ENCODE results near the gene FAM81A.

Gene FAM81A

DNA sequence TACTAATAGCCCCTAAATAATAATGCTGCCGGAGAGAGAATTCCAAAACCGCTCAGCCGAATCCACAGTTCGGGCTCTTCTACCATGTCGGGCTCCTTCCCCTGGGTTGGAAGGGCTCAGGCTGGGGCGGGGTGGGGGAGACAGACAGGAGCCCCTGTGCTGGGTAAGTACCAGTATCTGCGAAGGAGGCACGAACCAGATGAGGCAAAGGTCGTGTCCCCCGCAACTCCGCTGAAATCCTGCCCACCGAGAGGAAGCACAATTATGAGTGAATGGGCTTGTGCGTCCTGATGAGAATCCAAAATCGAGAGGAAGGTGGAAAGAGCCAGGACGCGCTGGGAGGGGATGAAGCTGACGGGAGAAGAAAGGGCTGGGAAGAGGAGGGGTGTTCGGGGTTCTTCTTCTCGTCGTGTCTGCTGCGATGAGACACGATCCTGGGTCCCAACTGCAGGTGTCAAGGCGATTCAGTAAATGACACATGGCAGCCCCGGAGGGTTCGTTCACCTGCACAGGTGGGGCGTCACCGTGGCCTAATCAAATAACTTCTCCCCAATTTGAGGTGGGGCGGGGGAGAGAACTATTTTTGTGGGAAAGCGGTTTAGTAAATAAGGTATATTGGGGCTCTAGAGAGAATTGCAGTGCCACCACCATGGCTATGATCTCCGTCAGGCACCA lies 707 bp upstream of the FAM81A start:
- peaks cover 11% of the 10 kb centered on the region for H3K4me1 ChIP-seq (ENCODE audit: insufficient read depth, low read length)
- peaks cover 18% of the 10 kb centered on the region for H3K27me3 ChIP-seq (ENCODE audit: insufficient read depth, low read length)
- peak overlapping the region; percentile 60 for H3K4me3 ChIP-seq (ENCODE audit: low read length)
- peak overlapping the region; percentile 60 for H2AFZ ChIP-seq (ENCODE audit: low read depth, low read length)
- no peaks in the 10 kb centered on the region for H3K36me3 ChIP-seq (ENCODE audit: insufficient read depth, low read length)
- H3K9me3 ChIP-seq (ENCODE audit: low read length), result no peaks in the 10 kb centered on the region

DNA sequence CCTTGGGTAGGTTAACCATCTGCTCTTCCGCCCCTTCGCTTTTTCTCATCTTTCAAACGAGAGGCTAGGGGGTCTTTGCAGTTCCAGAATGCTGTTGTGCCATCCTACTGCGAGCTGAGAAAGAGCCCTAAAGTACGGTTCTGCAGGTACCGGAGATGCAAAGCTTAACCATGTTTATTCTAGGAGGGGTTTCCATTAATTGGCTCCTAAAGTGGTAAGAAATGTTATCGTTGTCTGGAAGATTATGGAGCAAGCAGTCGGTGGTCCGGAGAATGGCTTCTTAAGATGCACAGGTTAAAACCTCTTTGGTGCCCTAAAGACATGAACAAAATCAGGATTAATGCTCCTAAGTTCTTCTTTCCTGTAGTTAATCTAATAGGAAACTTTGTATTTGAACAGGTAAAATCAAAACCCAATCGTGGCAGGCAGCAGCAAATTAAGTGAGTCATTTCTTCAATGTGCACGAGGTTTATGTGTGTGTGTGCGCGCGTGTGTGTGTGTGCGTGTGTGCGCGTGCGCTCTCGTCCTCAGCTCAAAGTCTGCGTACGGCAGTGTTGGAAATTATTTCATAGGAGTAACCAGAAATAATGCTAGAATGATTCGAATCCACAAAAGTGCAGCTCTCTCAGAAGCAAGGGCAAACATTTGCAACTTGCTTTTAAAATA lies 772 bp downstream of the FAM81A start:
- peak overlapping the region; percentile 96 for H2AFZ ChIP-seq (ENCODE audit: low read depth, low read length)
- H3K4me1 ChIP-seq (ENCODE audit: insufficient read depth, low read length), result peaks cover 11% of the 10 kb centered on the region
- H3K4me3 ChIP-seq (ENCODE audit: low read length), result peak overlapping the region; percentile 60
- peaks cover 18% of the 10 kb centered on the region for H3K27me3 ChIP-seq (ENCODE audit: insufficient read depth, low read length)
- no peaks in the 10 kb centered on the region for H3K9me3 ChIP-seq (ENCODE audit: low read length)
- no peaks in the 10 kb centered on the region for H3K36me3 ChIP-seq (ENCODE audit: insufficient read depth, low read length)

DNA sequence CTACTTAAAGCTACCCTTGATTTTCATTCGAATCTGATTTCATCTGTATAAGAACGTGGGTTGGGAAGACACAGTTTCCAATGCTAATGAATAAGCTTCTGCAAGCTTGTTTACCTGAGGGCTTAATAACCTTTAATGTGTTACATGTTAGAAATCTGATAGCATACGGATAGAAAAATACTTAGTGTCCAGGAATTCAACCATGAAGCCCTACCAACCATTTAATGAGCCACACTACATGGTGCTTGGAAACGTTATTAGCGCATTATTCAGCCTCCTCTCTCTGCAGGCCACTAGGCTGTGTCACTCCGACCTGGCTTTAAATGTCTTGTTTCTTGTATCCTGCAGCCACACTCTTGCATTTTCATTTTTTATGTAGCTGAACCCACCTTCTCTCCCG lies 1.6 kb downstream of the FAM81A start:
- H3K4me1 ChIP-seq (ENCODE audit: insufficient read depth, low read length), result peaks cover 11% of the 10 kb centered on the region
- peaks cover 13% of the 10 kb centered on the region for H3K27me3 ChIP-seq (ENCODE audit: insufficient read depth, low read length)
- H3K36me3 ChIP-seq (ENCODE audit: insufficient read depth, low read length), result no peaks in the 10 kb centered on the region
- H3K9me3 ChIP-seq (ENCODE audit: low read length), result no peaks in the 10 kb centered on the region
- no peak overlapping the region for H3K4me3 ChIP-seq (ENCODE audit: low read length)
- no peak overlapping the region for H2AFZ ChIP-seq (ENCODE audit: low read depth, low read length)

DNA sequence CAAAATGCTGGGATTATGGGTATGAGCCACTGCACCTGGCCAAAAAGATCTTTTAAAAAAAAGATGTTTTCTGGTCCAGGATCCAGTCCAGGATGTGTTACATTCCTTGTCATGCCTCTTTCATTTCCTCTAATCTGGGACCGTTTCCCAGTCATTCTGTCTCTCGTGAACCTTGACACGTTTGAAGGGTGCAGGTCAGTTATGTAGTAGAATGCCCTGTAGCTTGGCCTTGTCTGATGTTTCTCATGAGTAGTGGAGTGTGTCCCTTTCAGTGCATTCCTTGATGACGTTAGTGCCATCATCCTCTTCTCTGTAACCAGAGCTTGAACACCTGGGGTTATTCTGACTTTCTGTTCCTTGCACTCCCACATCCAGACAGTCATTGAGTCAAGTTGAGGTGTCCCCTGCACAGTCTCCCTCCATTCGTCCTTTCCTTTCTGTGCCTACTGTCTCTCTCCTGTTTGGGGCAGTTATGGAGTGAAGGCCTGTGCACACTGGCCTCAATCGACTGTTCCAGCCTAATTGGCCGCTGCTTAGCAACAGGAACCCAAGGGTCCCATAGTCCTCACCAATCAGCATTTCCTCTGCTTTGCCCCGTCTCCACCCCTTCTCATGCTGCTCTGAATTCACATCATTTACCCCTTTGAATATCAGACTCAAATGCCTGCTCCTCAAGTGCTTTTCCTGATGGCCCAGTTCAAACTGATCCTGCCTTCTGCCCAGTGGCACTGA lies 5.5 kb downstream of the FAM81A start:
- no peaks in the 10 kb centered on the region for H3K9me3 ChIP-seq (ENCODE audit: low read length)
- no peak overlapping the region for H3K4me3 ChIP-seq (ENCODE audit: low read length)
- no peaks in the 10 kb centered on the region for H3K27me3 ChIP-seq (ENCODE audit: insufficient read depth, low read length)
- peaks cover 10% of the 10 kb centered on the region for H3K4me1 ChIP-seq (ENCODE audit: insufficient read depth, low read length)
- H3K36me3 ChIP-seq (ENCODE audit: insufficient read depth, low read length), result no peaks in the 10 kb centered on the region
- no peak overlapping the region for H2AFZ ChIP-seq (ENCODE audit: low read depth, low read length)

DNA sequence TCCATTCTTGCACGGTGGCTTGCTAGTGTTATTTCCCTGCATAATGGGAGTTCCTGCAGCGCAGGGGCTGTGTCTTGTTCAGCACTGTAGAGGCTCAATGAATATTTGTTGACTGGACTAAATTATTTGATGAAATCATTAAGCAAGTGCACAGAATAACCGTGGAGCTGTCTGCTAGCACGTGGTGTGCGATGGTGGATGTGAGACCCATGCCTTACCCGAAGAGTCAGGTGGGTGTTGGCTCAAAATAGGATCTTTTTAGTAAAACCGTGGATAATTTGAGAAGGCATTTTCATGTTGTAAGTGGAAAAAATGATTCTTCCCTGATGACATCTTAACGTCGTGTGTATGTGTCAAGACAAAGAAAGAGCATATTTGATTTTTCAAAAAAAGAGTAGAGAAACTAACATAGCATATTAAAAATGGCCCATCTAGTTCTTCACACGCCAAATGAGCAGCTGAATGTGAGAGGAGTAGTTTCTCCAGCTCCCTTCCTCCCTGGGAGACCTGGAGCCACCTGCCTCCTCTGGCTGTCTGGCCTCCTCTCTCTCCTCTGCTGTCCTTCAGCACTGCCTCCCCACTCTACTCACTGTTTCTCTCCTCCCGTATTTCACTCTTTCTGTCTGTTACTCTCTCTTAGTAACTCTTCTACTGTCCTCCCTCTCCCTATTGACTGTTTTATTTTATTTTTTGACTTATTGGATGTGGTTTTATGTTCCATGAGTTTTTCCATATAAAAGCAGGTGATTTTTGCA lies 6.3 kb downstream of the FAM81A start:
- no peak overlapping the region for H3K4me3 ChIP-seq (ENCODE audit: low read length)
- no peaks in the 10 kb centered on the region for H3K9me3 ChIP-seq (ENCODE audit: low read length)
- H3K27me3 ChIP-seq (ENCODE audit: insufficient read depth, low read length), result no peaks in the 10 kb centered on the region
- peaks cover 9% of the 10 kb centered on the region for H3K4me1 ChIP-seq (ENCODE audit: insufficient read depth, low read length)
- H2AFZ ChIP-seq (ENCODE audit: low read depth, low read length), result no peak overlapping the region
- H3K36me3 ChIP-seq (ENCODE audit: insufficient read depth, low read length), result no peaks in the 10 kb centered on the region

DNA sequence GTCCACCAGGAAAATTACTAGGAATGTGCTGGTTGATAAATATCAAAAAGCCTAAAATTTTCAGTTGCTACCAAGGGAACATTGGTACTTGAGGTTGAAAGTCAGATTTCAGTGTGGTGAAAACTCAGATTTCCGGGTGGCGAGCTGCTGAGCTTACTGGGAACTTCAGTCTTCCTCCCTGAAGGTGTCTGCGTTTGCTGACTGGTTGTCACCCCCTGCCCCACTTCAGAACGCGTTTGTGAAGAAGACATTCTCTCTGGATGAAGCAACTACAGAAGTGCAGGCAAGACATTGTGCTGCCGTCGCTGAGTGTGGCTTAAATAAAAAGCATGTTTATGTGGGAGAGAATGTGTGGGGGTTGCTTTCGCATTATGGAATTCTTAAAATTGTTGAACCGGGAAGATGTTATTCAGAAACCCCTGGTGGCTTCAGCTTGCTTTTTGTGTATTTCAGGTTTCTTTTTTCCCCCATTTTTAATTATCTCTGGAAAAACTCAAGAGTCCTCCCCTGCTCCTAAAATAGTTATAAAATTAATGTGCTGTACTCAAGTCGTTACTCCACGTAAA lies 7.1 kb downstream of the FAM81A start:
- H2AFZ ChIP-seq (ENCODE audit: low read depth, low read length), result no peak overlapping the region
- H3K36me3 ChIP-seq (ENCODE audit: insufficient read depth, low read length), result no peaks in the 10 kb centered on the region
- peaks cover 9% of the 10 kb centered on the region for H3K4me1 ChIP-seq (ENCODE audit: insufficient read depth, low read length)
- no peaks in the 10 kb centered on the region for H3K9me3 ChIP-seq (ENCODE audit: low read length)
- no peaks in the 10 kb centered on the region for H3K27me3 ChIP-seq (ENCODE audit: insufficient read depth, low read length)
- H3K4me3 ChIP-seq (ENCODE audit: low read length), result no peak overlapping the region

DNA sequence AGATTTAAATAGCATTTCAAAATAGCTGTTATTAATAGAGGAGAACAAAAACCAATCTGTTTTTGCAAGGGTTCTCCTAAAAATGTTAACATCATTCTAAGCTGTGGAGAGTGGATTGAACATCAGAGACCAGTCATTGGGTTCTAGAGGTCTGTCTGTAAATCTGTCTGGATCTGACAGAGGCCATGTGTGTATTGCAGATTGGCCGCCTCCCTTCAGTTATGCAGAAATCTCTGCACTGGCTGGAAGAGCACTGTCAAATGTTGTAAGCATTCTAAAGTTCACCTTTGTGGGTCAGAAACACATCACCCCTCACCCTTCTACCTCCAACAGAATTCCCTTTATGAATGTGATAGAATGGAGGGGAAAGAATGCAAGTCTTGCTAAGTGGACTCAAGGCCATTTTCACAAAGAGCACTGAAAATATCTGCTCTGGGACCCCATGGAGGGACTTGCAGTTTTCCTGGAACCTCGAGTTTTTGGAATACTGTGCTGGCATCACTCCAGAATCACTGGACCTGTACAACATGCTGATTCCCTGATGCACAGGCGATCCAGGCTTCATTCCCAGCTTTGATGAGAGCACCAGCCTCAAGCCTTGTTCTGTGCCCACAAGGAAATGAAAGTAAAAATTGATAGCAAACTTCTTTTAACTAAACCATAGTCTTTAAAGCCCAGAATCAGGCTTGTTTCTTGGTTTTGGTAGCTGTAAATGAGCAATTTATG lies 8.4 kb downstream of the FAM81A start:
- Histone ChIP-seq H3K4me1 (ENCODE audit: insufficient read depth, low read length) (peaks cover 9% of the 10 kb centered on the region), H3K4me3 (ENCODE audit: low read length) (no peak overlapping the region), H3K27me3 (ENCODE audit: insufficient read depth, low read length) (no peaks in the 10 kb centered on the region), H3K9me3 (ENCODE audit: low read length) (no peaks in the 10 kb centered on the region), H3K36me3 (ENCODE audit: insufficient read depth, low read length) (no peaks in the 10 kb centered on the region), H2AFZ (ENCODE audit: low read depth, low read length) (no peak overlapping the region)

DNA sequence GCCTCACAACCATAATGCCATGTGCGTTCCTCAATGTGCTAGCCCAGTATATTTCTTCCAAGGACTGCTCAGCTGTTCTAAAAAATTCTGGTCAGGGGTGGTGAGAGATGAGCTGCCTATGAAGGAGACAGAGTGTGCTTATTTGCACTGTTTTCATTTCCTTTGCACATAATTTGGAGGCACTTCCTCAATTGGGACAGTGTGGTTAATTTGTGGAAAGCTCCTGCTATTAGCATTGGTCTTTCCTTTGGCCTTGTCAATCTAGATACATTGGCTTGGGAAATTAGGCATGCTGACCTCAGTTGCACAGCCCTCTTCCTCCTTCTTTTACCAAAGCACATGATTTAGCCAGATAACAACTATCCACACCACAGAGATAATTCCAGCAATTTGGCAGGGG lies 9.4 kb downstream of the FAM81A start:
- no peaks in the 10 kb centered on the region for H3K27me3 ChIP-seq (ENCODE audit: insufficient read depth, low read length)
- H3K4me3 ChIP-seq (ENCODE audit: low read length), result no peak overlapping the region
- H2AFZ ChIP-seq (ENCODE audit: low read depth, low read length), result no peak overlapping the region
- H3K36me3 ChIP-seq (ENCODE audit: insufficient read depth, low read length), result no peaks in the 10 kb centered on the region
- no peaks in the 10 kb centered on the region for H3K9me3 ChIP-seq (ENCODE audit: low read length)
- peaks cover 9% of the 10 kb centered on the region for H3K4me1 ChIP-seq (ENCODE audit: insufficient read depth, low read length)

DNA sequence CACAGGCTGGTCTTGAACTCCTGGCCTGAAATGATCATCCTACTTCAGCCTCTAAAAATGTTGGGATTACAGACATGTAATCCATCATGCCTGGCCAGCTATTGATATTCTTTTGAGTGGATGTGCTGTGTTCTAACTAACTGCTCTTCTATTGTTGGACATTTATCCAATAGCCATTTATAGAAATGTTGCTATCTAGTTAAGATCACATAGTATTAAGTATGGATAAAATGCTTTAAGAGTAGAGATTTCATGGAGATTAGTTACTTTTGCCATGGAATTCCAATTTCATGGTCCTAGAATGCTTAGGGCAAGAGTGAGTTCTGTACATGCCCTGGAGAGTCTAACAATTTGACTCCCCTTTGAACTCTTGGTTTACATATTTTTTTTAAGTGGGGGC lies 10.9 kb downstream of the FAM81A start:
- peaks cover 9% of the 10 kb centered on the region for H3K4me1 ChIP-seq (ENCODE audit: insufficient read depth, low read length)
- H2AFZ ChIP-seq (ENCODE audit: low read depth, low read length), result no peak overlapping the region
- H3K27me3 ChIP-seq (ENCODE audit: insufficient read depth, low read length), result no peaks in the 10 kb centered on the region
- H3K4me3 ChIP-seq (ENCODE audit: low read length), result no peak overlapping the region
- no peaks in the 10 kb centered on the region for H3K9me3 ChIP-seq (ENCODE audit: low read length)
- no peaks in the 10 kb centered on the region for H3K36me3 ChIP-seq (ENCODE audit: insufficient read depth, low read length)

DNA sequence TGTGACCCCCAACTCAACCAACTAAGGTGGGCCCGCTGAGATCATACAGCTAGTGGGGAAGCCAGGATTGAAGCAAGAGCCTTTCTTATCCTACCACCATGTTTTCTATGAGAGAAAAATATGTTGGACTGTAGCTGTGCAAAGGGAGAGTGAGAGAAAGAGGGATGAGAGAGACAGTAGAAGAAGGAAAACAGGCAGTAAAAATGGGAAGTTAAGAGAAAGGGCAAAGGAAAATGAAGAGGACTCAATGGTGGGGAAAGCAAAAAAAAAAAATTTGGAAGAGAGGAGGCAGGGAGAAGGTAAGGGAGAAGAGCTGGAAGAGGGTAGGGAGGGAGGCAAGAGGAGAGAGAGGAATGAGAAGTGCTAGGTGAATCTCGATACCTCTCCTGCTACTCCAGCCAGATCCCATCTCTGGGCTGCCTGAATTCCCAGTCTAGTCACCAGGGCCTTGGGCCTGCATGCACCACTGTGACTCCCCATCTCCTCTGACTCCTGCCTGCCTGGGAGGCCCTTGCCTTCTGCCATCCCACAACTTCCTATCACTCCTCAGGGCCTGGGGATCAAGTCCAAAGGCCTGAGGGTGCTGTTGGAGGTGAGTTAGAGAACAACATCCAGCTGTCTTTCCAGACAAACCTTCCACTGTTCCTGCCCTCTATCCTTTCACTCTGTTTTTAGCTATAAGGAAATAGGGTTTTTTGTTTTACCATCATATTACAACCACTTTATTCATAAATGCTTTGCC lies 15.7 kb downstream of the FAM81A start:
- Histone ChIP-seq H3K9me3 (ENCODE audit: low read length) (no peaks in the 10 kb centered on the region), H3K4me3 (ENCODE audit: low read length) (no peak overlapping the region), H3K4me1 (ENCODE audit: insufficient read depth, low read length) (no peaks in the 10 kb centered on the region), H3K36me3 (ENCODE audit: insufficient read depth, low read length) (no peaks in the 10 kb centered on the region), H3K27me3 (ENCODE audit: insufficient read depth, low read length) (no peaks in the 10 kb centered on the region), H2AFZ (ENCODE audit: low read depth, low read length) (no peak overlapping the region)

DNA sequence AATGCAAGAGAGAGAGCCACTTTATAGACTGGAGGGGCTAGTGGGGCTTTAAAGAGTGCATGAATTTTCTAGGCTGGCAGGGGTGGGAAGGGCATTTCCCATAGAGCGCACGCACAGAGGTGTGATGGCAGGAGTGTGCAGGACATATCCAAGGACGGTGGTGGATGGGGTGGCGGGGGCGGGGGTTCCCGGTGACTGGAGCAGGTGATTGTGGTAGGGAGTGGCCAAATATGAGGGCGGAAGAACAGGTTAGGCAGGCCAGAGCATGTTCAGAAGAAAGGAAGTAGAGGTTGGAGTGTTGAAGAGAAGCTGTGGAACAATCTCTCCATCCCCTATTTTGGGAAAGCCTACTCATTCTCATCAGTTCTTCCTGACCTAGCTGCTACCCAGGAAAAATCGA lies 18.1 kb downstream of the FAM81A start:
- no peaks in the 10 kb centered on the region for H3K27me3 ChIP-seq (ENCODE audit: insufficient read depth, low read length)
- H3K4me1 ChIP-seq (ENCODE audit: insufficient read depth, low read length), result no peaks in the 10 kb centered on the region
- H3K4me3 ChIP-seq (ENCODE audit: low read length), result no peak overlapping the region
- H3K36me3 ChIP-seq (ENCODE audit: insufficient read depth, low read length), result no peaks in the 10 kb centered on the region
- no peak overlapping the region for H2AFZ ChIP-seq (ENCODE audit: low read depth, low read length)
- H3K9me3 ChIP-seq (ENCODE audit: low read length), result peaks cover 2% of the 10 kb centered on the region

DNA sequence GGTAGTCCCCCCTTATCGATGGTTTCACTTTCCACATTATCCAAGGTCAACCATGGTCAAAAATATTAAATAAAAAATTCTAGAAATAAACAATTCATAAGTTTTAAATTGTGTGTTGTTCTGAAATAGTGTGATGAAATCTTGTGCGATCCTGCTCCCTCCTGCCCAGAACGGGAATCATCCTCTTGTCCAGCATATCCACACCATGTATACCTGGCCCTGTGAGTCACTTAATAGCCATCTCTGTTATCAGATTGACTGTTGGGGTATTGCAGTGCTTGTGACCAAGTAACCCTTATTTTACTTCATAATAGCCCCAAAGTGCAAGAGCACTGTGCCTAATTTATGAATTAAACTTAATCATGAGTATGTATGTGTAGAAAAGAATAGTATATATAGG lies 19.1 kb downstream of the FAM81A start:
- Histone ChIP-seq H3K27me3 (ENCODE audit: insufficient read depth, low read length) (no peaks in the 10 kb centered on the region), H2AFZ (ENCODE audit: low read depth, low read length) (no peak overlapping the region), H3K4me3 (ENCODE audit: low read length) (no peak overlapping the region), H3K4me1 (ENCODE audit: insufficient read depth, low read length) (no peaks in the 10 kb centered on the region), H3K36me3 (ENCODE audit: insufficient read depth, low read length) (no peaks in the 10 kb centered on the region), H3K9me3 (ENCODE audit: low read length) (peaks cover 6% of the 10 kb centered on the region)

Measured in neuron (in vitro differentiated cells).